Measurements from ENCODE around the gene P4HTM.

The P4HTM gene

DNA sequence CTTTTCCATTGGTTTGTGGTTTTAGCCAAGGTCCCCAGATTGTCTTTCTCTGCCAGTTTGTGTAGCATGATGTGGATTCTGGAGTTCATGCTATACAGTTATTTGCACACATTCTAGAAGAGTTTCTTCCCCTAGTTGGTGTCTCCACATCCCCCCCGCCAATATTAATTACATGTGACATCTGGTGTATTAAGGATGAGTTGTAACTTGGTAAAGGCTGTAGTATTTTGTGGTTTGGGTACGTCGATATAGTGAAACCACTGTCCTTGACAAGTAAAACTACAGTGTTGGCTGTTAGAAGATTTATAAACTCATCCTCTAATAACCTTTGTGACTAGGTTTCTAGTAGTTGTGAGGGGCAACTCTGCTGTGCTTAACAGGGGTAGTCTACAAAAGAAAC is 23.7 kb upstream of the P4HTM start:
- TF ChIP-seq, protein P1, sequence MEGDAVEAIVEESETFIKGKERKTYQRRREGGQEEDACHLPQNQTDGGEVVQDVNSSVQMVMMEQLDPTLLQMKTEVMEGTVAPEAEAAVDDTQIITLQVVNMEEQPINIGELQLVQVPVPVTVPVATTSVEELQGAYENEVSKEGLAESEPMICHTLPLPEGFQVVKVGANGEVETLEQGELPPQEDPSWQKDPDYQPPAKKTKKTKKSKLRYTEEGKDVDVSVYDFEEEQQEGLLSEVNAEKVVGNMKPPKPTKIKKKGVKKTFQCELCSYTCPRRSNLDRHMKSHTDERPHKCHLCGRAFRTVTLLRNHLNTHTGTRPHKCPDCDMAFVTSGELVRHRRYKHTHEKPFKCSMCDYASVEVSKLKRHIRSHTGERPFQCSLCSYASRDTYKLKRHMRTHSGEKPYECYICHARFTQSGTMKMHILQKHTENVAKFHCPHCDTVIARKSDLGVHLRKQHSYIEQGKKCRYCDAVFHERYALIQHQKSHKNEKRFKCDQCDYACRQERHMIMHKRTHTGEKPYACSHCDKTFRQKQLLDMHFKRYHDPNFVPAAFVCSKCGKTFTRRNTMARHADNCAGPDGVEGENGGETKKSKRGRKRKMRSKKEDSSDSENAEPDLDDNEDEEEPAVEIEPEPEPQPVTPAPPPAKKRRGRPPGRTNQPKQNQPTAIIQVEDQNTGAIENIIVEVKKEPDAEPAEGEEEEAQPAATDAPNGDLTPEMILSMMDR (IDR thresholded peaks at IDR 0.05; ENCODE audit: control insufficient read depth, insufficient read depth, low read depth, low read length, missing control alignments): no peak
- H3K4me3 ChIP-seq (ENCODE audit: control insufficient read depth, low read depth, low read length): no peak overlapping the region
- DNase-seq (ENCODE audit: low read depth): no peak

DNA sequence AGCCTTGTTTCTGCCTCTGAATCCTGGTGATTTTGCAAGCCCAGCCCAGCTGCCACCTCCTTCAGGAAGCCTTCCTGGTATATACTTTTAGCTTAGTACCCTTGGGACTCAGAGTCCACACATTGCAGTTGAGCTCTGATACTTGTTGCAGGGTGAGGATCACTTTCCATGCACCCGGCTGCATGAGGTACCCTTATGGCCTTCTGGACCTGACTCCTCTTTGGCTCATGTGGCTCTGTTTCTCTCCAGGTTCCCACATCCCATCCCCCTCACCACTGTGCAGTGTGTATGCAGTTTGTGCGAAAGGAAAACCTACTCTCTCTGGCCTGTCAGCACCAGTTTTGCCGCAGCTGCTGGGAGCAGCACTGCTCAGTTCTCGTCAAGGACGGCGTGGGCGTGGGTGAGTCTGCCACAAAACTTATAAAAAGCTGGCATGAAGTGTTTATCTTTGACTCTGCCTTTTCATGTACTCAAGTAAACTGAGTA is 23.1 kb upstream of the P4HTM start:
- TF ChIP-seq, protein P1 (IDR thresholded peaks at IDR 0.05; ENCODE audit: control insufficient read depth, insufficient read depth, low read depth, low read length, missing control alignments): no peak
- no peak for DNase-seq (ENCODE audit: low read depth)

DNA sequence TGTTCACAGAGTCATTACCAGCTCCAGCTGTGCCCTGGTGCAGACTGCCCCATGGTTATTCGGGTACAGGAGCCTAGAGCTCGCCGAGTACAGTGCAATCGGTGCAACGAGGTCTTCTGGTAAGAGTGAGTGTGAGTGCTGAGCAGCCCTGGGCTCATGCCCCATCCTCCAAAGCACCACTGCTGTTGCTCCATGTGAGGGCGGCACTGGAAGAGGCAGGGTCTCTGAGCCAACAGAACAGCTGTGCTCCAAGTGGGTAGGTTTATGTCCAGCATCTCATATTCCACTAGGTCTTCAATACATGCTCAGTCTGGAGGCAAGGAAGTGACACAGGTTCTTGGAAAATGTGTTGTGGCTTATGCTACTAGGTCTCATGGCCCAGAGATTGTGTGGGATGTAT is 19.5 kb upstream of the P4HTM start:
- no peak for DNase-seq (ENCODE audit: low read depth)
- TF ChIP-seq, protein P1 (IDR thresholded peaks at IDR 0.05; ENCODE audit: control insufficient read depth, insufficient read depth, low read depth, low read length, missing control alignments): no peak
- no peak overlapping the region for H3K4me3 ChIP-seq (ENCODE audit: control insufficient read depth, low read depth, low read length)

More for the DNA sequence above, 23.1 kb upstream of the P4HTM start:
- H3K4me3 ChIP-seq (ENCODE audit: control insufficient read depth, low read depth, low read length): no peak overlapping the region

DNA sequence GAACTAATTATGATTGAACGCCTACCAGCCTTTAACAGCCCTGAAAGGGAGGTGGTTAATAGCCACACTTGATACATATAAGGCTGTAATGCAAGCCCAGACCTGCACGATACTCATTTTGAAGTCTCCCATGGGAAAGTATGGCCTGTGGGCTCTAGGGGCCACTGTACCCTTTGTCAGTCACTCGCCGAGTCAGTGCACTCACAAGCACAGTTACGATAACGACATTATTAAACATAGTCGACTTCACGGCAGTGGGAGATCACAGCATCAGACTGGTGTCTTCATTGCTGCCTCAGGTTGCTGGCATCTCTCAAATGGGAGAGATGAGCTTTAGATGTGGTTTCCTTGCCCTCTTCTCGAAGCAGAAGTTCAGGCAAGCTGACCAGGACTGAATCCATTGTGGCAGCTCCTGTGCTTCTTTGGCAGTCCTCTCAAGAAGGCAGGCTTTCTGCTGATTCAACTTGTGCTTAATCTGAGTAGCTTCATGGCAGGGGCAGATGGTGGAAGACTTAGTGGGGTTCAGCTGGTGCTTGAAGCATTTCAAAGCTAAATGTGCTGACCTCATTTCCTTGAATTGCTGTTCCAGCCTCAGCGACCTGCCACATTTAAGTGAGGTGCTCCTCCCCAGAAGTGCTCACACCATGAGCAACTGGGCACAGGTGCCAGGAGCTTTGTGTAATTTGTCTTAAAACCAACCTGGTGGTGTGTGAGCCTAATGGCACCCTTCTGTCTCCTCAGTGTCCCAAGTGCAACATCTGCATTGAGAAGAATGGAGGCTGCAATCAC is 15.8 kb upstream of the P4HTM start:
- TF ChIP-seq, protein P1 (IDR thresholded peaks at IDR 0.05; ENCODE audit: control insufficient read depth, insufficient read depth, low read depth, low read length, missing control alignments): no peak
- DNase-seq (ENCODE audit: low read depth): no peak
- H3K4me3 ChIP-seq (ENCODE audit: control insufficient read depth, low read depth, low read length): no peak overlapping the region

DNA sequence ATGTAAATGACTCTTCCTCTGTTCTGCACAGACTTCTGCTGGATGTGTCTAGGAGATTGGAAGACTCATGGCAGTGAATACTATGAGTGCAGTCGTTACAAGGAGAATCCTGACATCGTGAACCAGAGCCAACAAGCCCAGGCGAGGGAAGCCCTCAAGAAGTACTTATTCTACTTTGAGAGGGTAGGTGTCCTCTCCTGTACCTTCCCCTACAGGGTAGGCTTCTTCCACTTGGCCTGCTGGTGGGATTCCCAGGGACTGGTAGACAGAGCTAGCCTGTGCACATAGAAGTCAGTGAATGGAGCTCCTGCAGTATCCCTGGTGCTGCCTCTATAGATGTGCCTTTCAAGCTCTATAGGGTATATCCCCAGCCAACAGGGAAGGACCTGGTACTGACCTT is 10.6 kb upstream of the P4HTM start:
- no peak for DNase-seq (ENCODE audit: low read depth)
- TF ChIP-seq, protein P1 (IDR thresholded peaks at IDR 0.05; ENCODE audit: control insufficient read depth, insufficient read depth, low read depth, low read length, missing control alignments): no peak
- no peak overlapping the region for H3K4me3 ChIP-seq (ENCODE audit: control insufficient read depth, low read depth, low read length)

DNA sequence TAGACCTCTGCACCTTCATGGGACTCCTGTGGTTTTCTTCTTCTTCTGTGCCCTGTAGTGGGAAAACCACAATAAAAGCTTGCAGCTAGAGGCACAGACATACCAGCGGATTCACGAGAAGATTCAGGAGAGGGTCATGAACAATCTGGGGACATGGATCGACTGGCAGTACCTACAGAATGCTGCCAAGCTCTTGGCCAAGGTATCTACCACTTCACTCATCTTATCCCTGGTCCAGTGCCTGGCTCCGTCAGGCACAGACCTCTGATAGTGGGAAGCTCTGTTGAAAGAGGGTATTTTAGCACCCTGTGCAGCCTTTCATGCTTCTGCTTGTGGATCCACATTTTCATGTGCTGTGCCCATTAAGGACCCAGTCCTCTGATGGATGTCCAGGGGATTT is 9.7 kb upstream of the P4HTM start:
- DNase-seq (ENCODE audit: low read depth): no peak
- TF ChIP-seq, protein P1 (IDR thresholded peaks at IDR 0.05; ENCODE audit: control insufficient read depth, insufficient read depth, low read depth, low read length, missing control alignments): no peak

More for the DNA sequence above, 9.7 kb upstream of the P4HTM start:
- no peak overlapping the region for H3K4me3 ChIP-seq (ENCODE audit: control insufficient read depth, low read depth, low read length)
